ENCODE measurements around the gene ZNF862. TPM values are rescaled to one million over a fixed set of nuclear protein-coding genes. Genes with fewer than 3 reads are reported as not detected.
A peak's percentile ranks its signal among the peaks of the same experiment; 100 is the strongest.

Gene ZNF862
- total RNA-seq, 1 experiment from 2014 or later = 3.6 TPM

GRCh38 chr7:149854611-149855360 lies 16.6 kb downstream of the ZNF862 start (continued):
- TF ChIP-seq STAT6 (CRISPR knock-in tag; conservative IDR thresholded peaks at IDR 0.05; ENCODE audit: low read depth) = no peak
- TF ChIP-seq FOXP1 (CRISPR knock-in tag; IDR thresholded peaks at IDR 0.05; ENCODE audit: borderline replicate concordance) = no peak
- no peak for TF ChIP-seq ZNF396 (CRISPR knock-in tag; IDR thresholded peaks at IDR 0.05; ENCODE audit: borderline replicate concordance)
- TF ChIP-seq USF1 (CRISPR knock-in tag; IDR thresholded peaks at IDR 0.05) = peak; percentile 90
- no peak for TF ChIP-seq GRHL2 (CRISPR knock-in tag; IDR thresholded peaks at IDR 0.05; ENCODE audit: insufficient replicate concordance, severe bottlenecking)
- TF ChIP-seq ZNF121 (CRISPR knock-in tag; IDR thresholded peaks at IDR 0.05) = no peak
- no peak for TF ChIP-seq SMAD4 (CRISPR knock-in tag; IDR thresholded peaks at IDR 0.05)
- TF ChIP-seq SOX15 (CRISPR knock-in tag; IDR thresholded peaks at IDR 0.05) = no peak
- no peak for TF ChIP-seq FOXK1 (CRISPR knock-in tag; IDR thresholded peaks at IDR 0.05)
- 0 out of 2 replicates have a peak, but pooled peaks have one; percentile 29 for TF ChIP-seq MAX (CRISPR knock-in tag; IDR thresholded peaks at IDR 0.05)
- TF ChIP-seq RORB (CRISPR knock-in tag; IDR thresholded peaks at IDR 0.05) = no peak
- TF ChIP-seq ZBTB43 (CRISPR knock-in tag; IDR thresholded peaks at IDR 0.05) = no peak
- no peak for TF ChIP-seq MYBL2 (CRISPR knock-in tag; IDR thresholded peaks at IDR 0.05)
- TF ChIP-seq PREB (CRISPR knock-in tag; IDR thresholded peaks at IDR 0.05; ENCODE audit: borderline replicate concordance) = no peak
- no peak for TF ChIP-seq ZNF512 (CRISPR knock-in tag; IDR thresholded peaks at IDR 0.05; ENCODE audit: borderline replicate concordance)

- Mint-ChIP-seq H3K36me3 (no peaks in the 10 kb centered on the region), H3K27ac (0 out of 2 replicates have a peak overlapping the region, but pooled peaks have one; percentile 40), H3K27me3 (ENCODE audit: low read depth) (no peaks in the 10 kb centered on the region), H3K9me3 (no peaks in the 10 kb centered on the region), H3K4me3 (peak overlapping the region; percentile 46), H3K4me1 (peaks cover 29% of the 10 kb centered on the region)
- peak; percentile 45 for ATAC-seq
- POLR2A ChIA-PET = interaction anchor here (1.5 kb wide), 1 partner anchor 17 kb away, joined by 7 read pairs; the partner anchor contains the start of gene ZNF862
- DNase-seq (ENCODE audit: low spot score) = no peak
- CTCF ChIA-PET = interaction anchor here (1.0 to 3.5 kb wide), 8 partner anchors 17 to 193 kb away, joined by 3 to 14 read pairs (median 8); partner anchors contain the start of gene ZNF862
- TF ChIP-seq TCF7 (CRISPR knock-in tag; IDR thresholded peaks at IDR 0.05; ENCODE audit: low read depth) = no peak
- no peak for TF ChIP-seq ZNF232 (CRISPR knock-in tag; IDR thresholded peaks at IDR 0.05)
- TF ChIP-seq ZNF671 (CRISPR knock-in tag; IDR thresholded peaks at IDR 0.05) = no peak
- no peak for TF ChIP-seq ZNF219 (CRISPR knock-in tag; IDR thresholded peaks at IDR 0.05; ENCODE audit: borderline replicate concordance)
- TF ChIP-seq NFYB (CRISPR knock-in tag; conservative IDR thresholded peaks at IDR 0.05; ENCODE audit: low read depth) = no peak
- no peak for TF ChIP-seq RORB (CRISPR knock-in tag; IDR thresholded peaks at IDR 0.05)
- TF ChIP-seq ZNF512 (CRISPR knock-in tag; IDR thresholded peaks at IDR 0.05; ENCODE audit: borderline replicate concordance) = no peak
- TF ChIP-seq MXD4 (CRISPR knock-in tag; IDR thresholded peaks at IDR 0.05; ENCODE audit: borderline replicate concordance) = no peak
Measured at GRCh38 chr7:149855361-149856305, 17.5 kb downstream of the ZNF862 start.
